HEK293T (cell line): Measurements from ENCODE around the gene PSMA8.
A peak's percentile ranks its signal among the peaks of the same experiment; 100 is the strongest.

Experiments
- CTCF ChIA-PET: fragments of 350-600 bp; formaldehyde crosslinking; extraction: SDS; loops from one replicate; lab custom pipeline; 2021; ENCODE audit warnings: antibody characterized with exemption, inconsistent platforms; lab: Yijun Ruan, JAX
- POLR2A ChIA-PET: fragments of 350-600 bp; formaldehyde crosslinking; extraction: SDS; loops from one replicate; lab custom pipeline; 2020; ENCODE audit warnings: antibody characterized with exemption, inconsistent platforms; lab: Yijun Ruan, JAX
- DNase-seq: peaks from one replicate; pipeline ENCODE4 v3.0.0; 2012; ENCODE audit warnings: mixed read lengths; ENCODE audit errors: extremely low spot score
- ARNT ChIP-seq: fragments of 450-650 bp; IDR thresholded peaks from 2 replicates; pipeline ENCODE4 v1.6.1; 2017; ENCODE audit warnings: mild to moderate bottlenecking
- BHLHE40 ChIP-seq: fragments of 450-650 bp; IDR thresholded peaks from 2 replicates; pipeline ENCODE4 v1.6.1; 2016; ENCODE audit warnings: mild to moderate bottlenecking, moderate library complexity, borderline replicate concordance
- CTBP1 ChIP-seq: fragments of 450-650 bp; IDR thresholded peaks from 2 replicates; pipeline ENCODE4 v1.6.1; 2016; ENCODE audit warnings: borderline replicate concordance
- ELF4 ChIP-seq: fragments of 450-650 bp; IDR thresholded peaks from 2 replicates; pipeline ENCODE4 v1.6.1; 2017; ENCODE audit warnings: antibody characterized with exemption
- FOXA1 ChIP-seq: fragments of 450-650 bp; IDR thresholded peaks from 2 replicates; pipeline ENCODE4 v1.6.1; 2016; ENCODE audit warnings: mild to moderate bottlenecking
- FOXK2 ChIP-seq: fragments of 450-650 bp; IDR thresholded peaks from 2 replicates; pipeline ENCODE4 v1.6.1; 2016; ENCODE audit warnings: mild to moderate bottlenecking
- FOXM1 ChIP-seq: fragments of 450-650 bp; IDR thresholded peaks from 2 replicates; pipeline ENCODE4 v1.6.1; 2017; ENCODE audit warnings: mild to moderate bottlenecking, borderline replicate concordance
- HDGF ChIP-seq: fragments of 450-650 bp; IDR thresholded peaks from 2 replicates; pipeline ENCODE4 v1.6.1; 2017; ENCODE audit warnings: antibody characterized with exemption, borderline replicate concordance
- L3MBTL2 ChIP-seq: fragments of 450-650 bp; conservative IDR thresholded peaks from 2 replicates; pipeline ENCODE4 v1.6.1; 2016; ENCODE audit warnings: mild to moderate bottlenecking
- LEF1 ChIP-seq: fragments of 450-650 bp; IDR thresholded peaks from 2 replicates; pipeline ENCODE4 v1.6.1; 2017; ENCODE audit warnings: mild to moderate bottlenecking, borderline replicate concordance
- NFRKB ChIP-seq: fragments of 450-650 bp; IDR thresholded peaks from 2 replicates; pipeline ENCODE4 v1.6.1; 2016; ENCODE audit warnings: mild to moderate bottlenecking, moderate library complexity
- PKNOX1 ChIP-seq: fragments of 450-650 bp; IDR thresholded peaks from 2 replicates; pipeline ENCODE4 v1.6.1; 2016
- SP1 ChIP-seq: fragments of 450-650 bp; IDR thresholded peaks from 2 replicates; pipeline ENCODE4 v1.6.1; 2017
- SUZ12 ChIP-seq: fragments of 450-650 bp; IDR thresholded peaks from 2 replicates; pipeline ENCODE4 v1.6.1; 2016; ENCODE audit warnings: mild to moderate bottlenecking
- TARDBP ChIP-seq: fragments of 450-650 bp; IDR thresholded peaks from 2 replicates; pipeline ENCODE4 v1.6.1; 2016
- ZNF384 ChIP-seq: fragments of 450-650 bp; IDR thresholded peaks from 2 replicates; pipeline ENCODE4 v1.6.1; 2016

PSMA8 gene

GRCh38 chr18:26225915-26226228 is 92.2 kb downstream of the PSMA8 start:
- TF ChIP-seq FOXK2 (no peak), SP1 (no peak), LEF1 (no peak), ELF4 (no peak), TARDBP (no peak), SUZ12 (no peak), NFRKB (no peak; the same call in 1 of the 2 replicates), CTBP1 (no peak), BHLHE40 (no peak), L3MBTL2 (no peak), PKNOX1 (no peak), FOXA1 (no peak), FOXM1 (no peak), HDGF (no peak), ZNF384 (no peak), ARNT (no peak)
- no peak for DNase-seq
- CTCF ChIA-PET, result no interaction called here
- POLR2A ChIA-PET, result interaction anchor here (0.9 to 1.6 kb wide), 8 partner anchors 8 to 81 kb away, joined by 3 to 8 read pairs (median 4); no protein-coding TSS in a partner anchor

GRCh38 chr18:26226229-26227050 is 92.8 kb downstream of the PSMA8 start, which contains the start of gene TAF4B:
Gene TAF4B (plus strand): TSS chr18:26226445. CDS start chr18:26226934, 489 bp downstream.
- peak; percentile 97 for DNase-seq
- ChIA-PET CTCF (no interaction called here), POLR2A (interaction anchor here (0.8 to 1.6 kb wide), 12 partner anchors 9 to 135 kb away, joined by 3 to 8 read pairs (median 4); no protein-coding TSS in a partner anchor)
- peak; percentile 18; the same call in 1 of the 2 replicates for TF ChIP-seq ELF4
- TF ChIP-seq L3MBTL2, result peak; percentile 97
- no peak for TF ChIP-seq BHLHE40
- no peak for TF ChIP-seq ZNF384
- TF ChIP-seq FOXM1, result no peak
- no peak; the same call in 1 of the 2 replicates for TF ChIP-seq CTBP1
- TF ChIP-seq SP1, result no peak
- TF ChIP-seq FOXK2, result peak; percentile 92
- no peak for TF ChIP-seq PKNOX1
- no peak for TF ChIP-seq FOXA1
- no peak for TF ChIP-seq SUZ12
- no peak for TF ChIP-seq NFRKB
- no peak for TF ChIP-seq HDGF

- CTCF ChIA-PET, result no interaction called here
- no peak for TF ChIP-seq BHLHE40
- no peak for DNase-seq
- POLR2A ChIA-PET, result interaction anchor here (0.7 to 1.6 kb wide), 10 partner anchors 9 to 962 kb away, joined by 3 to 8 read pairs (median 4); no protein-coding TSS in a partner anchor
Measured at GRCh38 chr18:26227051-26227670, 93.5 kb downstream of the PSMA8 start.

- TF ChIP-seq ZNF384 (no peak), ELF4 (no peak), FOXA1 (no peak), TARDBP (no peak), FOXM1 (no peak), L3MBTL2 (no peak), SP1 (no peak), ARNT (no peak), HDGF (no peak), SUZ12 (no peak), PKNOX1 (no peak), FOXK2 (no peak), LEF1 (no peak), NFRKB (no peak), BHLHE40 (no peak), CTBP1 (no peak)
- ChIA-PET POLR2A (no interaction called here), CTCF (no interaction called here)
- DNase-seq, result no peak
Measured at GRCh38 chr18:26228562-26229260, 95.0 kb downstream of the PSMA8 start.

GRCh38 chr18:26230497-26230896 is 96.8 kb downstream of the PSMA8 start:
- POLR2A ChIA-PET, result no interaction called here
- no peak for TF ChIP-seq ELF4
- no peak for TF ChIP-seq ARNT
- TF ChIP-seq SP1, result no peak
- no peak for TF ChIP-seq HDGF
- no peak for DNase-seq
- CTCF ChIA-PET, result no interaction called here
